Endodermal cell (in vitro differentiated cells): ENCODE measurements around the gene GIT1. TPM values are rescaled to one million over a fixed set of nuclear protein-coding genes. Genes with fewer than 3 reads are reported as not detected.

Experiments
- DNase-seq: peaks from one replicate; pipeline ENCODE4 v3.0.0-alpha.2; 2017
- H3K27ac ChIP-seq: 2 replicates; pipeline ENCODE4 v1.5.1; 2013; ENCODE audit warnings: mild to moderate bottlenecking, low read depth, low read length, moderate library complexity
- H3K27me3 ChIP-seq: 2 replicates; pipeline ENCODE4 v1.6.1; 2013; ENCODE audit warnings: mild to moderate bottlenecking, low read length, moderate library complexity; ENCODE audit not compliant: insufficient read depth, control insufficient read depth, poor library complexity, severe bottlenecking
- H3K36me3 ChIP-seq: 2 replicates; pipeline ENCODE4 v1.7.0; 2013; ENCODE audit warnings: mild to moderate bottlenecking, low read length, moderate library complexity; ENCODE audit not compliant: control insufficient read depth, insufficient read depth
- H3K4me1 ChIP-seq: one replicate; pipeline ENCODE4 v1.7.0; 2013; ENCODE audit warnings: low read length; ENCODE audit not compliant: control insufficient read depth, insufficient read depth
- H3K4me3 ChIP-seq: 2 replicates; pipeline ENCODE4 v1.5.1; 2013; ENCODE audit warnings: mild to moderate bottlenecking, low read length, moderate library complexity
- H3K9ac ChIP-seq: 2 replicates; pipeline ENCODE4 v1.6.1; 2013; ENCODE audit warnings: mild to moderate bottlenecking, low read length, moderate library complexity; ENCODE audit not compliant: poor library complexity, severe bottlenecking; ENCODE audit errors: extremely low read depth
- H3K9me3 ChIP-seq: 2 replicates; pipeline ENCODE4 v1.6.1; 2013; ENCODE audit warnings: mild to moderate bottlenecking, low read length, moderate library complexity; ENCODE audit not compliant: control insufficient read depth
- H3K27ac Mint-ChIP-seq: 2 replicates; pipeline ENCODE4 v1.8.0; 2020; ENCODE audit warnings: mixed read lengths
- H3K27me3 Mint-ChIP-seq: 2 replicates; pipeline ENCODE4 v1.8.0; 2021; ENCODE audit warnings: mild to moderate bottlenecking, mixed read lengths; ENCODE audit not compliant: insufficient read depth
- H3K36me3 Mint-ChIP-seq: 2 replicates; pipeline ENCODE4 v1.8.0; 2020; ENCODE audit warnings: low read depth, mixed read lengths
- H3K4me1 Mint-ChIP-seq: 2 replicates; pipeline ENCODE4 v1.8.0; 2020; ENCODE audit warnings: mixed read lengths
- H3K4me3 Mint-ChIP-seq: 2 replicates; pipeline ENCODE4 v1.8.0; 2020; ENCODE audit warnings: mild to moderate bottlenecking, moderate library complexity, mixed read lengths
- H3K9me3 Mint-ChIP-seq: 2 replicates; pipeline ENCODE4 v1.8.0; 2020; ENCODE audit warnings: mild to moderate bottlenecking, mixed read lengths
- CTCF ChIP-seq: fragments of 200-600 bp; sonication (generic); conservative IDR thresholded peaks from 2 replicates; pipeline ENCODE4 v1.5.0; 2021; ENCODE audit warnings: antibody characterized with exemption, mild to moderate bottlenecking
- WGBS, 2 experiments: methylation state at CpG; one replicate each; pipeline versions ENCODE4 v1.1.5 to v1.1.7; 2013; ENCODE audit warnings: missing lambda C conversion rate in 2 of 2, mixed read lengths in 1 of 2; ENCODE audit not compliant: insufficient coverage in 1 of 2, insufficient read length in 1 of 2; 5-methylcytosine and 5-hydroxymethylcytosine counted together
- total RNA-seq, 2 donors: library from RNA; stranded (reverse); fragmentation: NEBNext Ultra II Directional in 1 of 2; extraction: Animal tissue kit (Norgen Biotek cat#: 25700) in 1 of 2; gene quantifications; 2 replicates in 1 of 2; 3 replicates in 1 of 2; pipeline ENCODE4 v1.2.1, GENCODE V29; 2021

The GIT1 gene
- total RNA-seq, 2 donors from 2014 or later, result 45.0 to 61.8 TPM

DNA sequence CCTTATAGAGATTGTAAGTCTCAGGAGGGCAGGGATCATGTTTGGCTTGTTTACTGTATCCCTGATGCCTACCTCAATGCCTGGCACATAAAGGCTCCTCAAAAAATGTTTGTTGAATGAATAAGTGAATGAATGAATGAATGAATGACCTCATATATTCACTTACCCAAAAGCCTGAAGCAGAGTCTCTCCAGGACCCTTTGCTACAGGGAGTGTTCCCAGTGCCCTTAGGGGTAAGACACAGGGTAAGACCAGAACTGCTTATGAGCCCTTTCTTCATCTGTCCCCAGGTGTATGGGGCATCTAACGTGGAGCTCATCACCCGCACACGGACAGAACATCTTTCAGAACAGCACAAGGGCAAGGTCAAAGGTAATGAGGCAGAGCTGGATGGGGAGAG lies 20.9 kb upstream of the GIT1 start:
- no peak overlapping the region for H3K27ac ChIP-seq
- Mint-ChIP-seq H3K27ac (no peak overlapping the region), H3K4me3 (no peak overlapping the region), H3K9me3 (peaks cover 1% of the 10 kb centered on the region), H3K4me1 (no peaks in the 10 kb centered on the region), H3K27me3 (peaks cover 56% of the 10 kb centered on the region), H3K36me3 (no peaks in the 10 kb centered on the region)
- WGBS, 2 experiments, result 93 to 94% methylated on average over 3 of the region's 3 CpGs
- H3K27me3 ChIP-seq, result peaks cover 24% of the 10 kb centered on the region
- H3K4me1 ChIP-seq, result no peaks in the 10 kb centered on the region
- H3K4me3 ChIP-seq, result no peak overlapping the region
- H3K9ac ChIP-seq, result no peak overlapping the region
- H3K36me3 ChIP-seq, result no peaks in the 10 kb centered on the region
- no peaks in the 10 kb centered on the region for H3K9me3 ChIP-seq
- DNase-seq, result no peak
- no peak for TF ChIP-seq CTCF

DNA sequence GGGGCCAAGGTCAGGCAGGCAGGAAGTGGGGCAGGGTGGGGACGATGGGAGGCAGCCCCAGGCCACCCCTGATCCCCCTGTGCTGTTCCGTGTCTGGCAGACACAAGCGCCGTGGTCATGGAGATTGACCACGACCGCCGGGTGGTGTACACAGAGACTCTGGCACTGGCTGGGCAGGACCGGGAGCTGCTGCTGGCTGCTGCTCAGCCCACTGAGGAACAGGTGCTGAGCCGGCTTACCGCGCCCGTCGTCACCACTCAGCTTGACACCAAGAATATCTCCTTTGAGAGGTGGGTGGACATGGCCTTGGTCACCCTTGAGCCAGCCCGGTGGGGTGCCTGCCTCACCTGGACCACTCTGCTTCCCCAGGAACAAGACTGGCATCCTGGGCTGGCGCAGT lies 19.5 kb upstream of the GIT1 start:
- no peak for TF ChIP-seq CTCF

DNA sequence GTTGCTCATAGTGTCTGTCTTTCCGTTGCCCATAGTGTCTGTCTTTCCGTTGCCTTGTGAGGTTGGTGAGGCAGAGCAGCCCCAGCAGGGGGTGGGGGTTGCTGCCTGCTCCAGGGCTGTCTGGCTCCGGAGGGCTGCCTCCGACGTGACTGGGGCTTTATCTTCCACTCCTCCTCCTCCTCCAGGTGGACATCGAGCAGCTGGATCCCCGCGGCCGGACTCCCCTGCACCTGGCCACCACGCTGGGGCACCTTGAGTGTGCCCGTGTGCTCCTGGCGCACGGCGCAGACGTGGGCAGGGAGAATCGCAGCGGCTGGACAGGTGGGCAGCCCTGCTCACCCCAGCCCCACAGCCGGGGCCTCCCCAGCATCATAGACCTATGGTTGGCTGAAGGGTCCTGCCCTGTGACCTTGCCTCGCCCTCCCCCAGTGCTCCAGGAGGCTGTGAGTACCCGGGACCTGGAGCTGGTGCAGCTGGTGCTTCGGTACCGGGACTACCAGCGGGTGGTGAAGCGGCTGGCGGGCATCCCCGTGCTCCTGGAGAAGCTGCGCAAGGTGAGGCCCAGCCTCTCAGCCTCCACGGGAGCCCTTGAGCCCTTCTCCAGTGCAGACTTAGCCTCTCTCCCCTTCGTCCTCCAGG lies 18.2 kb upstream of the GIT1 start:
- Histone ChIP-seq H3K4me3 (no peak overlapping the region), H3K27me3 (no peaks in the 10 kb centered on the region), H3K9ac (no peak overlapping the region), H3K27ac (no peak overlapping the region), H3K4me1 (no peaks in the 10 kb centered on the region), H3K36me3 (no peaks in the 10 kb centered on the region), H3K9me3 (no peaks in the 10 kb centered on the region)
- H3K27me3 Mint-ChIP-seq, result peaks cover 31% of the 10 kb centered on the region
- no peak for TF ChIP-seq CTCF
- H3K9me3 Mint-ChIP-seq, result peaks cover 1% of the 10 kb centered on the region
- no peak overlapping the region for H3K4me3 Mint-ChIP-seq
- H3K4me1 Mint-ChIP-seq, result no peaks in the 10 kb centered on the region
- peak; percentile 44 for DNase-seq
- H3K36me3 Mint-ChIP-seq, result no peaks in the 10 kb centered on the region
- 90 to 97% methylated on average over 10 to 29 of the region's 29 CpGs for WGBS, 2 experiments
- H3K27ac Mint-ChIP-seq, result no peak overlapping the region

More for the DNA sequence above, 19.5 kb upstream of the GIT1 start:
- no peaks in the 10 kb centered on the region for H3K36me3 Mint-ChIP-seq
- H3K9me3 Mint-ChIP-seq, result peaks cover 1% of the 10 kb centered on the region
- Histone ChIP-seq H3K27me3 (peaks cover 10% of the 10 kb centered on the region), H3K9ac (no peak overlapping the region), H3K4me1 (no peaks in the 10 kb centered on the region), H3K4me3 (no peak overlapping the region), H3K27ac (no peak overlapping the region), H3K9me3 (no peaks in the 10 kb centered on the region), H3K36me3 (no peaks in the 10 kb centered on the region)
- no peak overlapping the region for H3K4me3 Mint-ChIP-seq
- H3K27me3 Mint-ChIP-seq, result peaks cover 42% of the 10 kb centered on the region
- no peaks in the 10 kb centered on the region for H3K4me1 Mint-ChIP-seq
- WGBS, 2 experiments, result 86 to 93% methylated on average over 4 to 15 of the region's 15 CpGs
- peak; percentile 40 for DNase-seq
- no peak overlapping the region for H3K27ac Mint-ChIP-seq
